ENCODE measurements around the gene PLEKHA1. TPM values are rescaled to one million over a fixed set of nuclear protein-coding genes. Genes with fewer than 3 reads are reported as not detected.

PLEKHA1 gene
- polyA plus RNA-seq, 1 of the 3 experiments (the other 2 are of a cell fraction), result 8.4 TPM

DNA sequence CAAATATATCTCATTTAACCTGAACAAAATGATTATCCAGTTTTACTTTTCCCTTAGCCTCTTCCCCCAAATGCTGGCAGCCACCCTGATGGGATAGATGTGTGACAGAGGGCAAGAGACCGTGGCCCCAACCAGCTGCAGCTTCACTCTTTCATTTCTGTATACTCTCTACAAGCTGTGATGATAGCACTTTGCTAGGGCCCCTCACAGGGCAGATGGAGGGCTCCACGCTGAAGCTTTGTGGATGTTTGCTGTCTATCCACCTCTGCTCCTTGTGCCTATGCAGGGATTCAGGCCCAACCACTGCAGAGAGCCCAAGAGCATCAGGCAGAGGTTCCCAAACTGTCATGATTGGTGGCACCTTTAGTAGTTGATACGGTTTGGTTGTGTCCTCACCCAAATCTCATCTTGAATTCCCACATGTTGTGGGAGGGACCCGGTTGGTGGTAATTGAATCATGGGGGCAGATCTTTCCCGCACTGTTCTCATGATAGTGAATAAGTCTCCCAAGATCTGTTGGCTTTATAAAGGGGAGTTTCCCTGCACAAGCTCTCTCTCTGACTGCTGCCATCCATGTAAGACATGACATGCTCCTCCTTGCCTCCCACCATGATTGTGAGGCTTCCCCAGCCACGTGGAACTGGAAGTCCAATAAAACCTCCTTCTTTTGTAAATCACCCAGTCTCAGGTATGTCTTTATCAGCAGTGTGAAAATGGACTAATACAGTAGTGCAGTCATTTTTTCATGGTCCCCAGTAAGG lies 107.0 kb downstream of the PLEKHA1 start:
- Histone ChIP-seq H3K4me1 (ENCODE audit: control insufficient read depth in 1 of 2, insufficient read depth in 2 of 2, low read depth in 1 of 2, low read length in 1 of 2) (peaks cover 1 to 13% of the 10 kb centered on the region in 2 experiments; a peak in 2 of 4 replicates), H3K9ac (no peak overlapping the region), H3K9me2 (no peaks in the 10 kb centered on the region), H3K27me3 (ENCODE audit: insufficient read depth) (no peaks in the 10 kb centered on the region), H4K20me1 (ENCODE audit: insufficient read depth) (0 out of 2 replicates have a peak, but pooled peaks cover 2% of the 10 kb centered on the region), H2AFZ (ENCODE audit: low read depth) (no peak overlapping the region), H3K9me3 (no peaks in the 10 kb centered on the region), H3K27ac (ENCODE audit: low read depth in 2 of 2, low read length in 1 of 2) (no peak overlapping the region), H3K4me2 (no peak overlapping the region), H3K79me2 (ENCODE audit: insufficient read depth) (peaks cover 80% of the 10 kb centered on the region), H3F3A (replicated peaks; ENCODE audit: insufficient read depth) (no peaks in the 10 kb centered on the region), H3K4me3 (ENCODE audit: low read depth in 2 of 2, low read length in 1 of 2) (no peak overlapping the region), H3K36me3 (replicated peaks in 1 of 2; ENCODE audit: control insufficient read depth in 1 of 2, insufficient read depth in 2 of 2, low read length in 1 of 2) (no peaks in the 10 kb centered on the region)
- DNase-seq, result no peak
- ChIA-PET CTCF (interaction anchor here (1.3 to 1.4 kb wide), 2 partner anchors 11 to 22 kb away, joined by 3 read pairs; no protein-coding TSS in a partner anchor), POLR2A (no interaction called here)
- 89% methylated on average over 6 of the region's 6 CpGs for WGBS (ENCODE audit: low lambda C conversion rate)
- TF ChIP-seq FOXJ3 (CRISPR knock-in tag; IDR thresholded peaks at IDR 0.05) (no peak), RXRA (IDR thresholded peaks at IDR 0.05; ENCODE audit: borderline replicate concordance, low read depth) (no peak), TAF1 (IDR thresholded peaks at IDR 0.05; ENCODE audit: borderline replicate concordance, low read depth, low read length) (no peak), REST (IDR thresholded peaks at IDR 0.05; ENCODE audit: low read depth, low read length) (no peak), MXI1 (IDR thresholded peaks at IDR 0.05; ENCODE audit: low read depth, low read length) (no peak), PBX3 (IDR thresholded peaks at IDR 0.05) (no peak), SMC3 (IDR thresholded peaks at IDR 0.05; ENCODE audit: low read depth, low read length) (no peak), YY1 (IDR thresholded peaks at IDR 0.05; ENCODE audit: low read depth) (no peak), MAX (IDR thresholded peaks at IDR 0.05; ENCODE audit: low read depth) (no peak), JUND (IDR thresholded peaks at IDR 0.05) (no peak), RCOR1 (IDR thresholded peaks at IDR 0.05; ENCODE audit: low read length) (no peak), FOXM1 (IDR thresholded peaks at IDR 0.05; ENCODE audit: low read depth) (no peak), SIN3A (IDR thresholded peaks at IDR 0.05; ENCODE audit: borderline replicate concordance, low read depth, low read length) (no peak), FOSL2 (IDR thresholded peaks at IDR 0.05; ENCODE audit: borderline replicate concordance, low read depth) (no peak)
- TF ChIP-seq, protein P1, sequence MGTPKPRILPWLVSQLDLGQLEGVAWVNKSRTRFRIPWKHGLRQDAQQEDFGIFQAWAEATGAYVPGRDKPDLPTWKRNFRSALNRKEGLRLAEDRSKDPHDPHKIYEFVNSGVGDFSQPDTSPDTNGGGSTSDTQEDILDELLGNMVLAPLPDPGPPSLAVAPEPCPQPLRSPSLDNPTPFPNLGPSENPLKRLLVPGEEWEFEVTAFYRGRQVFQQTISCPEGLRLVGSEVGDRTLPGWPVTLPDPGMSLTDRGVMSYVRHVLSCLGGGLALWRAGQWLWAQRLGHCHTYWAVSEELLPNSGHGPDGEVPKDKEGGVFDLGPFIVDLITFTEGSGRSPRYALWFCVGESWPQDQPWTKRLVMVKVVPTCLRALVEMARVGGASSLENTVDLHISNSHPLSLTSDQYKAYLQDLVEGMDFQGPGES (IDR thresholded peaks at IDR 0.05; ENCODE audit: low read depth, low read length), result no peak
- TF ChIP-seq, protein P2, sequence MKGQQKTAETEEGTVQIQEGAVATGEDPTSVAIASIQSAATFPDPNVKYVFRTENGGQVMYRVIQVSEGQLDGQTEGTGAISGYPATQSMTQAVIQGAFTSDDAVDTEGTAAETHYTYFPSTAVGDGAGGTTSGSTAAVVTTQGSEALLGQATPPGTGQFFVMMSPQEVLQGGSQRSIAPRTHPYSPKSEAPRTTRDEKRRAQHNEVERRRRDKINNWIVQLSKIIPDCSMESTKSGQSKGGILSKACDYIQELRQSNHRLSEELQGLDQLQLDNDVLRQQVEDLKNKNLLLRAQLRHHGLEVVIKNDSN (IDR thresholded peaks at IDR 0.05; ENCODE audit: borderline replicate concordance, low read depth), result no peak

Small RNA genes lying within 50 kb of the gene (small RNA-seq; reads per million reads assigned to genes)
- gene MIR3941 (0 to 2.6 (median 0) reads per million in 7 experiments), gene RNU6-728P (0 reads per million in 7 experiments)

Other genes starting within 250 kb of the PLEKHA1 start
- gene BTBD16, start 103.4 kb upstream of the PLEKHA1 start, polyA plus RNA-seq (2012; rRNA removed), result 0.03 TPM in 1 of 2 replicates, not detected in the other
- not detected in 2 replicates for gene ARMS2, start 79.9 kb downstream of the PLEKHA1 start, polyA plus RNA-seq (2012; rRNA removed)
- gene HTRA1, start 86.8 kb downstream of the PLEKHA1 start, polyA plus RNA-seq (2012; rRNA removed), result 291 and 339 TPM in 2 replicates
- gene DMBT1, start 186.0 kb downstream of the PLEKHA1 start, polyA plus RNA-seq (2012; rRNA removed), result not detected in 2 replicates